Ovary (tissue), 3 donors: ENCODE data around the gene ZNF385A.

ENCODE experiments used
- POLR2A ChIP-seq: fragments of 450-650 bp; IDR thresholded peaks from one replicate; pipeline ENCODE4 v1.6.1; 2017; ENCODE audit warnings: antibody characterized with exemption, mild to moderate bottlenecking, moderate library complexity
- TF ChIP-seq, protein P1 (sequence below), 3 donors: fragments of 450-650 bp in 2 of 3; fragments of 200-600 bp in 1 of 3; IDR thresholded peaks; one replicate each; pipeline versions ENCODE4 v1.5.1 to v1.8.0; 2016 to 2022; ENCODE audit warnings: antibody characterized with exemption in 3 of 3, mild to moderate bottlenecking in 1 of 3
- donor health status: DM: no; HTN: no; CAD: no.

GRCh38 chr12:54420766-54421144, 36.2 kb upstream of the ZNF385A start:
- TF ChIP-seq, protein P1, sequence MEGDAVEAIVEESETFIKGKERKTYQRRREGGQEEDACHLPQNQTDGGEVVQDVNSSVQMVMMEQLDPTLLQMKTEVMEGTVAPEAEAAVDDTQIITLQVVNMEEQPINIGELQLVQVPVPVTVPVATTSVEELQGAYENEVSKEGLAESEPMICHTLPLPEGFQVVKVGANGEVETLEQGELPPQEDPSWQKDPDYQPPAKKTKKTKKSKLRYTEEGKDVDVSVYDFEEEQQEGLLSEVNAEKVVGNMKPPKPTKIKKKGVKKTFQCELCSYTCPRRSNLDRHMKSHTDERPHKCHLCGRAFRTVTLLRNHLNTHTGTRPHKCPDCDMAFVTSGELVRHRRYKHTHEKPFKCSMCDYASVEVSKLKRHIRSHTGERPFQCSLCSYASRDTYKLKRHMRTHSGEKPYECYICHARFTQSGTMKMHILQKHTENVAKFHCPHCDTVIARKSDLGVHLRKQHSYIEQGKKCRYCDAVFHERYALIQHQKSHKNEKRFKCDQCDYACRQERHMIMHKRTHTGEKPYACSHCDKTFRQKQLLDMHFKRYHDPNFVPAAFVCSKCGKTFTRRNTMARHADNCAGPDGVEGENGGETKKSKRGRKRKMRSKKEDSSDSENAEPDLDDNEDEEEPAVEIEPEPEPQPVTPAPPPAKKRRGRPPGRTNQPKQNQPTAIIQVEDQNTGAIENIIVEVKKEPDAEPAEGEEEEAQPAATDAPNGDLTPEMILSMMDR (IDR thresholded peaks at IDR 0.05) = no peak
- TF ChIP-seq POLR2A = no peak
